Measurements from ENCODE around the gene C1orf115. TPM values are rescaled to one million over a fixed set of nuclear protein-coding genes. Genes with fewer than 3 reads are reported as not detected.

Gene C1orf115, protein sequence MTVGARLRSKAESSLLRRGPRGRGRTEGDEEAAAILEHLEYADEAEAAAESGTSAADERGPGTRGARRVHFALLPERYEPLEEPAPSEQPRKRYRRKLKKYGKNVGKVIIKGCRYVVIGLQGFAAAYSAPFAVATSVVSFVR
- total RNA-seq: 0.05 TPM in 1 of 2 replicates, not detected in the other

DNA sequence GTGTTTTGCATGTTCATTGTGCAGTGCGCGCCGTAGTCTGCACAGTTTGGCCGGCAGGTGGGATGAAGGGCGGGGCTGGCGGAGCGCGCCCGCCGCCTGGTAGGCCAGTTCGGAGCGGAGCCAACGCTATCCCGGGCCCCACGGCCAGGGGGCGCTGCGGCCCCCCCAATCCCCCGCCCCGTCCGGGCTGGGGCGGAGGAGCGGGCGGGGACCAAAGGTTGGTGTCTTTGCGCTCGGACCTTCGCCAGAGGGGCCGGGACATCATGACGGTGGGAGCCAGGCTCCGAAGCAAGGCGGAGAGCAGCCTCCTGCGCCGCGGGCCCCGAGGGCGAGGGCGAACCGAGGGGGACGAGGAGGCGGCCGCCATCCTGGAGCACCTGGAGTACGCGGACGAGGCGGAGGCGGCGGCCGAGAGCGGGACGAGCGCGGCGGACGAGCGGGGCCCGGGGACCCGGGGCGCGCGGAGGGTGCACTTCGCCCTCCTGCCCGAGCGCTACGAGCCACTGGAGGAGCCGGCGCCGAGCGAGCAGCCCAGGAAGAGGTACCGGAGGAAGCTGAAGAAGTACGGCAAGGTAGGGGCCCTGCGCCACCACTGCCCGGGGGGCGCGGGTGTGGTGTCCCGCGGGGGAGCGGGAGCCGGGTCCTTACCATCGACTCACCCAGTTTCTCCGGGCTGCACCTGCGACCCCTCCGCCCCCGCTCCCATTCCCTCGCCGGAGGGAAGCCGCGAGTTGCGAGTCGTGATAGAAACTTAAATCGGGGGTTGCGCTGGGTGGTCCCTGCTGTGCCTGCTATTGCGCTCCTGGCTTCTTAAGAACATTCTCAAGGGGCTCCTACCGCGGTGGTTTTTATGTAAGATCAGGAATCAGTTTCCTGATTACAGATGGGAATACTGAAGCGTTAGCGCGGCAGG, at the start of gene C1orf115:
TSS of gene C1orf115 (plus strand) at position 224 of the 913 bp plus-strand sequence. CDS start at position 264, 40 bp downstream.
- no peaks in the 10 kb centered on the region for H3K9me3 Mint-ChIP-seq
- intact Hi-C loops (cut with micrococcal nuclease): loop anchor here (1.0 kb wide), 2 partner anchors 43 to 86 kb away; no protein-coding TSS in a partner anchor

DNA sequence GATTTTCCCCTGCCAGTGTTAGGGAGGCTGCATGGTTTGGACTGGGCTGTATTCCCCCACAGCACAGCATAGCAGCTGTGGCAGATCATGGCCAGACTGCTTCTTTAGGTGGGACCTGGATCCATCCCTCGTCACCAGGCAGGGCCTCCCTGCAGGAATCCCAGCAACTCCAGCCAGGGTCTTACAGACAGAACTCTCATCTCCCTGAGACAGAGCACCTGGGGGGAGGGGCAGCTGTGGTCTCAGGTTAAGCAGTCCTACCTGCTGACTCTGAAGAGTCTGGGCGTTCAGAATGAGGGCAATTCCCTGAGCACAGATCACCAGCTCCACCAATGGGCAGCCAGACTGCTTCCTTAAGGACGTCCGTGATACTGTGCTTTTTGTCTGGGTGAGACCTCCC, 47.9 kb upstream of the C1orf115 start:
- no peak for DNase-seq
- Mint-ChIP-seq H3K27me3 (peaks cover 2% of the 10 kb centered on the region), H3K9me3 (no peaks in the 10 kb centered on the region), H3K4me3 (no peak overlapping the region), H3K27ac (no peak overlapping the region), H3K36me3 (ENCODE audit: low read depth) (no peaks in the 10 kb centered on the region), H3K4me1 (no peaks in the 10 kb centered on the region)
- intact Hi-C loops (cut with micrococcal nuclease): no loop called here

More for the DNA sequence above, at the start of gene C1orf115:
- Mint-ChIP-seq H3K4me1 (peaks cover 6% of the 10 kb centered on the region), H3K27ac (peak within 1 kb of the TSS; percentile 23), H3K4me3 (peak within 1 kb of the TSS; percentile 86), H3K27me3 (peaks cover 23% of the 10 kb centered on the region), H3K36me3 (ENCODE audit: low read depth) (no peaks in the 10 kb centered on the region)
- DNase-seq: peak; percentile 92

DNA sequence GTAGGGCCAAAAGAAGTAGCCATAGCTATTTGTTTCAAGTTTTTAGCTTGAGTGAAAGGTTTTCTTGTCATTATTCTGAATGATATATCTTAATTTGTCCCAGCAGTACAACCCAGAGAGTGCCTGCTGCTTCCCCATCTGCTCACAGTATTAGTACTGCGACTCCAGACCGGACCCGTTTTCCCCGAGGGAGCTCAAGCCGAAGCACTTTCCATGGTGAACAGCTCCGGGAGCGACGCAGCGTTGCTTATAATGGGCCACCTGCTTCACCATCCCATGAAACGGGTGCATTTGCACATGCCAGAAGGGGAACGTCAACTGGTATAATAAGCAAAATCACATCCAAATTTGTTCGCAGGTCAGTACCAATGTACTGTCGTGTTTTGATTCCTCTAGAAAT, 37.2 kb upstream of the C1orf115 start:
- peaks cover 4% of the 10 kb centered on the region for H3K27me3 Mint-ChIP-seq
- H3K36me3 Mint-ChIP-seq (ENCODE audit: low read depth): no peaks in the 10 kb centered on the region
- intact Hi-C loops (cut with micrococcal nuclease): no loop called here
- H3K27ac Mint-ChIP-seq: no peak overlapping the region
- no peak for DNase-seq
- H3K9me3 Mint-ChIP-seq: no peaks in the 10 kb centered on the region
- no peak overlapping the region for H3K4me3 Mint-ChIP-seq
- no peaks in the 10 kb centered on the region for H3K4me1 Mint-ChIP-seq

DNA sequence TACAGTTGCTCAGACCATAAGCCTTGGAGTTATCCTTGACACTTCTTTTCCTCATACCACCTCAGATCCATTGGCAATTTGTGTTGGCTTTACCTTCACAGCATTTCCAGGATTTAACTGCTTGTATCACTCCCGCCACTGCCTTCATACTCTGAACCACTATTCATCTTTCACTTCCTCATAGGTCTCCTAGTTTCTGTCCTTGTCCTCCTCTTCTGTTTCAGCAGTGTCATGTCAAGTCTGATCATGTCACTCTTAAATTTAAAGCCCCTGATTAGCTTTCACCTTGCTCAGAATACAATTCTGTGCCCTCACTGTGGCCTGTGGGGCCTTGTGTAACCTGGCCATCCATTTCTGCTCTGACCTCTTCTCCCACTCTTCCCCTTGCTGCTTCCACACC, 34.7 kb upstream of the C1orf115 start:
- no peaks in the 10 kb centered on the region for H3K36me3 Mint-ChIP-seq (ENCODE audit: low read depth)
- no peaks in the 10 kb centered on the region for H3K9me3 Mint-ChIP-seq
- peaks cover 1% of the 10 kb centered on the region for H3K27me3 Mint-ChIP-seq
- H3K4me1 Mint-ChIP-seq: no peaks in the 10 kb centered on the region
- DNase-seq: no peak
- no peak overlapping the region for H3K27ac Mint-ChIP-seq
- intact Hi-C loops (cut with micrococcal nuclease): no loop called here
- no peak overlapping the region for H3K4me3 Mint-ChIP-seq

DNA sequence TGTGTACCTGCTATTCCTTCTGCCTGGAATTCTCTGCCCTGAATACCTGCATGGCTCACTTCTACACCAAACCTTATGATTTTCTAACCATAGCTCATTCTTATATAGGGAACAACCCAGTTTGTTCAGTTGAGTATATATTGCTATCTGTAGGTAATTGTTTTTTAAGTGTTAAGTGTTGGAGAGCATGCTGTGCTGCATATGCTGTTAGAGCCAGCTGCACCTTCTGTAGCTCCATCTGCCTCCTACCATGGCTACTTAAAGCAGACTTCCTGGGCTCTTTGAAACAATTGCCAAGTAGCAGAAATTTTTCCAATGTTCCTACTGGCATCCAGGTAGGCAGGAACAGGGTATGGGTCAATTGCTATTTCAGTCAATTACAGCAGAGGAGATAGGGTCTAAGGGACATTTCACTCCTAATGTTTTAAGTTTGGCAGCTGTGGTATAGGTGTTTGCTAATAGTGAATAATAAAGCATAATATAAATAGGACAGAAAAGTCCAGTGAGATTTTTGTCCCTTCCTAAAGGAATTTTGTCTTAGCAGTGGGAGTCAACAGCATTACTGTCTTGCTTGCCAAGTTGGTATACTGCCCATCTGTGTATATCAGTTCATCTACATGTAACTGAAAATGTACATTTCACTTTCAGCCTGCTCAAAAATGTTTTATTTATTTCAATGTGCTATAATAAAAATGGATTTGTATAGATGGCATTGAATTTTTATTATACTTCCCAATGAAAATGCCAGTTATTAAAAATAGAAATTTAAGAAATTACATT, 34.0 kb upstream of the C1orf115 start:
- intact Hi-C loops (cut with micrococcal nuclease): no loop called here
- H3K27ac Mint-ChIP-seq: no peak overlapping the region
- no peak overlapping the region for H3K4me3 Mint-ChIP-seq
- no peak for DNase-seq
- H3K36me3 Mint-ChIP-seq (ENCODE audit: low read depth): no peaks in the 10 kb centered on the region
- H3K27me3 Mint-ChIP-seq: peaks cover 1% of the 10 kb centered on the region
- no peaks in the 10 kb centered on the region for H3K4me1 Mint-ChIP-seq
- no peaks in the 10 kb centered on the region for H3K9me3 Mint-ChIP-seq

DNA sequence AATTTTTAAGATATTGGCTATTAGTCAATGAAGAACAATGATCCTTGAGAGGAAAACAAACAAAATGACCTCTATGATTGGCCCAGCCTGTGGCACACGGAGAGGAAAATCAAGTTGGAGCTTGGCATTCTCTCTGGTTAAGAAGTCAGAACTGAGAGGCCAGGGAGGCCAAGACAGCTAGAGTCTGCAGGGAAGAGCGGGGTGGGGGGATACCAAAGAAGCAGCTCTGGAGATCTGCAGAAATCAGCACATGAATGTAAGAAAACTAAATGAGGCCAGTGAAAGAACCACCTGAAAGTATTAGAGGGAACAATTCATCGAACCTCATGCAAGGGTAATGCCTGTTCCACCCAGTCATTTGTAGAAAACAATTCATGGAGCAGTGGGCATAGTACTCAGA, 23.8 kb upstream of the C1orf115 start:
- Mint-ChIP-seq H3K9me3 (no peaks in the 10 kb centered on the region), H3K27ac (no peak overlapping the region), H3K36me3 (ENCODE audit: low read depth) (no peaks in the 10 kb centered on the region), H3K4me1 (no peaks in the 10 kb centered on the region), H3K27me3 (peaks cover 12% of the 10 kb centered on the region), H3K4me3 (no peak overlapping the region)
- intact Hi-C loops (cut with micrococcal nuclease): no loop called here
- DNase-seq: no peak

DNA sequence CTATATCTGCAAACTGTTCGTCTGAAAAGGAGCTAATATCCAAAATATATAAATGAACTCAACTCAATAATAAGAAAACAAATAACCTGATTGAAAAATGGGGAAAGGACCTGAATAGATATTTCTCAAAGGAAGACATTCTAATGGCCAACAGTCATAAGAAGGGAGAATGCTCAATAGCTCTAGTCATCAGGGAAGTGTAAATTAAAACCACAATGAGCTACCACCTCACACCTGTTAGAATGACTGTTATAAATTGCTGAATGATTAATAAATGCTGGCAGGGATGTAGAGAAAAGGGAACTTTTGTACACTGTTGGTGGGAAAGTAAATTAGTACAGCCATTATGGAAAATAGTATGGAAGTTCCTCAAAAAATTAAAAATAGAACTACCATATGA, 21.2 kb upstream of the C1orf115 start:
- no peak overlapping the region for H3K4me3 Mint-ChIP-seq
- H3K27me3 Mint-ChIP-seq: peaks cover 13% of the 10 kb centered on the region
- no peak overlapping the region for H3K27ac Mint-ChIP-seq
- no peaks in the 10 kb centered on the region for H3K9me3 Mint-ChIP-seq
- no peaks in the 10 kb centered on the region for H3K36me3 Mint-ChIP-seq (ENCODE audit: low read depth)
- intact Hi-C loops (cut with micrococcal nuclease): no loop called here
- H3K4me1 Mint-ChIP-seq: no peaks in the 10 kb centered on the region
- no peak for DNase-seq

DNA sequence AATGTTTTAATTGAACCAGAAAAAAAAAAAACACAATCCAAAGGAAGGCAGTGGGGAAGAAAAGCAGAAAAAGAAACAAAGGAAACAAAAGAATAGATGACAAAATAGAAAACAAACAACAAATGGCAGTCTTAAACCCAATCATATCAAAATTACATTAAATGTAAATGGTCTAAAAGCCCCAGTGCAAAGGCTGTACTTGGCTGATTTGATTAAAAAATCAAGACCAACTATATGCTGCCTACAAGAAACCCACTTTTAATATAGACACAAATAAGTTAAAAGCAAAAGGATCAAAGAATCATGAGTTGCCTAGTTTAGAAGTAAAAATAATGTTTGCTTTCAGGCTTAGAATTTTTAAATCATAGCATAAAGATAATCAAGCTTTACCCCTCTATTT, 19.8 kb upstream of the C1orf115 start:
- DNase-seq: no peak
- intact Hi-C loops (cut with micrococcal nuclease): no loop called here
- Mint-ChIP-seq H3K4me1 (no peaks in the 10 kb centered on the region), H3K27me3 (peaks cover 13% of the 10 kb centered on the region), H3K4me3 (no peak overlapping the region), H3K9me3 (no peaks in the 10 kb centered on the region), H3K36me3 (ENCODE audit: low read depth) (no peaks in the 10 kb centered on the region), H3K27ac (no peak overlapping the region)

DNA sequence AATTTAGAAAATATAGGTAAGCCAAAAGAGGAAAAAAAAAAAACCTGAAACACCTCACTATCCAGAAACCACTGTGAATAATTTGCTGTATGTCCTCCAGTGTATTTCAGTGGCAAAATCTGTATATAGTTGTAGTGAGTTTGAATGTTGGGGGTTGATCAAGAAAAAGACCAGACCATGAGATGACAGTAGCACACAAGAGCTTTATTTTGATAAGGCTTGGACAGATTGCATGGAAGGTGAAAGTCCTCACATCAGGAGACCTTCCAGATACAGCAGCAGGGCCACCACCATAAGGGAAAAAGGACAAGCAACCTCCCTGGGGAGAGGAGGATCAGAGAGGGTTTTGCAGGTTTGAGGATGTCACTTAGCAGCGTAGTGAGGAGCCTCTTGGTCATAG, 16.2 kb upstream of the C1orf115 start:
- no peak for DNase-seq
- Mint-ChIP-seq H3K27me3 (peaks cover 12% of the 10 kb centered on the region), H3K4me1 (no peaks in the 10 kb centered on the region), H3K9me3 (no peaks in the 10 kb centered on the region), H3K27ac (no peak overlapping the region), H3K4me3 (no peak overlapping the region), H3K36me3 (ENCODE audit: low read depth) (no peaks in the 10 kb centered on the region)
- intact Hi-C loops (cut with micrococcal nuclease): no loop called here

DNA sequence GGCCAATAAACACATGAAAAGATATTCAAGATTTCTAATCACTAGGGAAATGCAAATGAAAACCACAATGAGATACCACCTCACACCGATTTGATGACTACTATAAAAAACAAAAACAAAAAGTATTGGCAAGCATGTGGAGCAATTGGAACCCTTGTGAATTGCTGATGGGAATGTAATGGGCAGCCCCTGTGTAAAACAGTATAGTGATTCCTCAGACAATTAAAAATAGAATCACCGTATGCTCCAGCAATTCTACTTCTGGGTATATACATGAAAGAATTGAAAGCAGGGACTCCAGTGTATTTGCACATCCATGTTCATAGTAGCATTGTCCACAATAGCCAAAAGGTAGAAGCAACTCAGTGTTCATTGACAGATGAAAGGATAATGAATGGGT, 12.9 kb upstream of the C1orf115 start:
- H3K4me3 Mint-ChIP-seq: no peak overlapping the region
- no peak for DNase-seq
- H3K27me3 Mint-ChIP-seq: peaks cover 9% of the 10 kb centered on the region
- H3K36me3 Mint-ChIP-seq (ENCODE audit: low read depth): no peaks in the 10 kb centered on the region
- intact Hi-C loops (cut with micrococcal nuclease): no loop called here
- H3K9me3 Mint-ChIP-seq: no peaks in the 10 kb centered on the region
- no peak overlapping the region for H3K27ac Mint-ChIP-seq
- H3K4me1 Mint-ChIP-seq: no peaks in the 10 kb centered on the region

DNA sequence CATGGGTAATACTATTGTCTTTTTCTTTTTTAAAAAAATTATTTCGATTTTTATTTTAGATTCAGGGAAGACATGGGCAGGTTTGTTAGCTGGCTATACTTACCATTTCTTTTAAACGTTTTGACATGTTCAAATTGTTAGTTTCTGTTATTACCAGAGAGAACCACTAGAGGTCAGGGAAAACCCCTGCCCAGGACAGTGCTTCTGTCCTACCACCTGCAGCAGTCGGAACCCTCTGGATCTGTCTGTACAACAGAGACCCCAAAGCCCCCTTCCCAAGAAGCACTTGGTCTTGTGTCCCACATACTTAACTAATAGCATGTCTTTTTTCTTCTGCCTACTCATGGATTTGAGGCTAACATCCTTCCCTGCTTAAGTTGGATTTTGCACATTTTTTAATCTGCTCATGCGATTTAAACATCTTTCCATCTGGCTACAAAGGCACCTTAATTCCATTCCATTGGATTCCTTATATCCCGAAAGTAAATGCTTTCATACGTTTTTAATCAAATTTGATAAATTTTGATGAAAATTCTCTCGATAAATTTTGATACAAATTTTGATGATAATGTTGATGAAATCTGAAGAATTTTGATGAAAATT, 10.0 kb upstream of the C1orf115 start:
- Mint-ChIP-seq H3K36me3 (ENCODE audit: low read depth) (no peaks in the 10 kb centered on the region), H3K4me3 (no peak overlapping the region), H3K4me1 (no peaks in the 10 kb centered on the region), H3K27me3 (peaks cover 4% of the 10 kb centered on the region), H3K27ac (no peak overlapping the region), H3K9me3 (no peaks in the 10 kb centered on the region)
- DNase-seq: peak; percentile 66
- intact Hi-C loops (cut with micrococcal nuclease): loop anchor here (2.0 kb wide), 1 partner anchor 53 kb away; no protein-coding TSS in a partner anchor

DNA sequence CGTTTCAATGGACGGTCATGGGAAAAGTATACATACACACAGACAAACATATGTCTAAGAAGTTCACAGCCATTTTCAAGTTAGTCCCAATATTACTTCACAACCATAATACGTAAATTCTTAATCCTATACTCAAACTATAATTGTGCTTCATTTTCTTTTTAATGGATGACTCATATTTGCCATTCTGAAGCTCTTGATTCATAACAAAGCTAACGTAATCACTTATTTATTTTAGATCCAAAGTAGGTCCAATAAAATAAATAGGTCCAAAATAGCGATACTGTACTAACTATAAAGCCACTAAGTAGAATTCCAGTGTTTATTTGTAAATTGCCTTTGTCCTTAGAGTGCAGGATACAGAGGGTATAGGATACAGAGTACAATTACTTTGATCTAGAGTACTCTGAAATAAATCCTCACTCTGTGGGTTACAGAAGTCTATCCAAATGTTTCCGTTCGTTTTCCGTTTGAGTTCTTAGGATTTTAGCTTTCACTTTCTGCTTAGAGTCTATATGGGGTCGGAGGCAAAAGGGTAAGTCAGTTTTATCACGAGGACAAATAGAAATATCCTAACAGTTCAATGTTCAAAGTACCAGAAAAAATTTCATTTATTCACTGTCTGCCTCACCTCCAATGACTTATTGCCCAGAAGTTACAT, 8.8 kb upstream of the C1orf115 start:
- no peaks in the 10 kb centered on the region for H3K36me3 Mint-ChIP-seq (ENCODE audit: low read depth)
- peaks cover 2% of the 10 kb centered on the region for H3K27me3 Mint-ChIP-seq
- H3K27ac Mint-ChIP-seq: no peak overlapping the region
- H3K9me3 Mint-ChIP-seq: no peaks in the 10 kb centered on the region
- H3K4me3 Mint-ChIP-seq: no peak overlapping the region
- no peaks in the 10 kb centered on the region for H3K4me1 Mint-ChIP-seq
- DNase-seq: no peak
- intact Hi-C loops (cut with micrococcal nuclease): loop anchor here (2.0 kb wide), 1 partner anchor 51 kb away; no protein-coding TSS in a partner anchor

DNA sequence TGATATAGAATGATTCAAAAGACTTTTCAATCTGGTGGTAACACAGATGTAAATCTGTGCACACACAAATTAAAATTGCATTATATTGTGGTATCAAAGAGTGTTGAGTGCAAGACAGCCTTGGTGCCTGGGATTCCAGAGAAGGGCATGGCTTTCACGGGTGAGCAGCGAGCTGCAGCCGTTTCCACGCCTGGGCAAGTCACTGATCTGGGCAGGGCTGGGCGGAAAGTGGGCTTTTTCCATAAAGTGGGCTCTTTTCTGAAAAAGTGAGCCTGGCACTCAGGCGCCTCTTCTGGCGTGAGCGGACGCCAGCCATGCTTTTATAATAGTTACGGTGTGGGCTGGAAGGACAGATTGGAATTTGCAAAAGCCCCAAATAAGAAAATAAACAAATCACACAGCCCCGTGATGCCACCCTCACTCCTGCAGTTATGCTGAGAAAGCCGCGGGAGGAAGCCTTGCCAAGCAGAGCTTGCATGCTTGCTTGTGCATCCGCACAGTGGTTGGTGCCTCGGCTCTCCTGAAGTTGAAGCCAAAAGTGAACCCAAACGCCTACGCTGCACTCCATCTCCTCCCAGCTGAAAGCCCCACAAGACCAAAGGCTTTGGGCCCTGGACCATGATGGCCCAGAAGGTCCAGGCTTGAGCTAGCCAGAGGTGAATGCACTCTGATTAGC, 7.1 kb upstream of the C1orf115 start:
- Mint-ChIP-seq H3K9me3 (no peaks in the 10 kb centered on the region), H3K27ac (no peak overlapping the region), H3K27me3 (peaks cover 2% of the 10 kb centered on the region), H3K4me3 (no peak overlapping the region), H3K36me3 (ENCODE audit: low read depth) (no peaks in the 10 kb centered on the region), H3K4me1 (no peaks in the 10 kb centered on the region)
- peak; percentile 42 for DNase-seq
- intact Hi-C loops (cut with micrococcal nuclease): no loop called here
